Chondrocyte (in vitro differentiated cells): Measurements from ENCODE around the gene ACVR1. TPM values are rescaled to one million over a fixed set of nuclear protein-coding genes. Genes with fewer than 3 reads are reported as not detected.
"Not testable (repeated sequence)": the region's sequence is repeated elsewhere in the genome, so short reads cannot be mapped to it uniquely, and the experiment has no call there.

Source experiments
- DNase-seq: peaks from one replicate; pipeline ENCODE4 v3.0.0; 2021; ENCODE audit warnings: mixed read lengths, low spot score
- H3K27ac Mint-ChIP-seq: one replicate; pipeline ENCODE4 v1.8.0; 2021; ENCODE audit warnings: mild to moderate bottlenecking, moderate library complexity, mixed read lengths; ENCODE audit not compliant: unreplicated experiment
- H3K27me3 Mint-ChIP-seq: 2 replicates; pipeline ENCODE4 v1.8.0; 2021; ENCODE audit warnings: low read depth, mixed read lengths
- H3K36me3 Mint-ChIP-seq: 2 replicates; pipeline ENCODE4 v1.8.0; 2021; ENCODE audit warnings: low read depth, mixed read lengths
- H3K4me1 Mint-ChIP-seq: 2 replicates; pipeline ENCODE4 v1.8.0; 2021; ENCODE audit warnings: low read depth, mild to moderate bottlenecking, mixed read lengths
- H3K4me3 Mint-ChIP-seq: one replicate; pipeline ENCODE4 v1.8.0; 2021; ENCODE audit warnings: mild to moderate bottlenecking, moderate library complexity, mixed read lengths; ENCODE audit not compliant: unreplicated experiment
- H3K9me3 Mint-ChIP-seq: 2 replicates; pipeline ENCODE4 v1.8.0; 2021; ENCODE audit warnings: low read depth, mixed read lengths
- CTCF ChIP-seq: fragments of 200-600 bp; sonication (generic); IDR thresholded peaks from 2 replicates; pipeline ENCODE4 v1.5.0; 2021; ENCODE audit warnings: antibody characterized with exemption, mild to moderate bottlenecking, moderate library complexity
- total RNA-seq: library from RNA; stranded (reverse); gene quantifications from 3 replicates; pipeline ENCODE4 v1.2.1, GENCODE V29; 2021

ACVR1 gene
- total RNA-seq, 1 donor from 2014 or later = 81.7 TPM

GRCh38 chr2:157722580-157723234 lies 153.4 kb downstream of the ACVR1 start:
- Mint-ChIP-seq H3K27ac (peak overlapping the region; percentile 24), H3K4me1 (peaks cover 25% of the 10 kb centered on the region), H3K27me3 (no peaks in the 10 kb centered on the region), H3K9me3 (peaks cover 19% of the 10 kb centered on the region), H3K36me3 (peaks cover 35% of the 10 kb centered on the region), H3K4me3 (no peak overlapping the region)
- no peak for DNase-seq
- TF ChIP-seq CTCF = no peak

GRCh38 chr2:157720504-157720903 lies 155.6 kb downstream of the ACVR1 start:
- H3K27ac Mint-ChIP-seq = no peak overlapping the region
- H3K4me1 Mint-ChIP-seq = peaks cover 5% of the 10 kb centered on the region
- peaks cover 19% of the 10 kb centered on the region for H3K9me3 Mint-ChIP-seq
- H3K27me3 Mint-ChIP-seq = no peaks in the 10 kb centered on the region
- no peak overlapping the region for H3K4me3 Mint-ChIP-seq
- no peak for DNase-seq
- H3K36me3 Mint-ChIP-seq = peaks cover 48% of the 10 kb centered on the region
- no peak for TF ChIP-seq CTCF

GRCh38 chr2:157704653-157705052 lies 171.5 kb downstream of the ACVR1 start:
- H3K4me1 Mint-ChIP-seq, H3K4me3 Mint-ChIP-seq, H3K27ac Mint-ChIP-seq, DNase-seq, H3K27me3 Mint-ChIP-seq: not testable (repeated sequence)
- peaks cover 50% of the 10 kb centered on the region for H3K9me3 Mint-ChIP-seq
- H3K36me3 Mint-ChIP-seq = peaks cover 50% of the 10 kb centered on the region

GRCh38 chr2:157704148-157704547 lies 172.0 kb downstream of the ACVR1 start:
- Mint-ChIP-seq H3K9me3 (peaks cover 45% of the 10 kb centered on the region), H3K36me3 (peaks cover 47% of the 10 kb centered on the region)
- H3K27ac Mint-ChIP-seq = not testable (repeated sequence)

GRCh38 chr2:157699806-157700205 lies 176.3 kb downstream of the ACVR1 start:
- H3K4me3 Mint-ChIP-seq = no peak overlapping the region
- no peak overlapping the region for H3K27ac Mint-ChIP-seq
- no peak for TF ChIP-seq CTCF
- H3K4me1 Mint-ChIP-seq = no peaks in the 10 kb centered on the region
- H3K9me3 Mint-ChIP-seq = peaks cover 31% of the 10 kb centered on the region
- no peaks in the 10 kb centered on the region for H3K27me3 Mint-ChIP-seq
- no peak for DNase-seq
- H3K36me3 Mint-ChIP-seq = peaks cover 30% of the 10 kb centered on the region

More at GRCh38 chr2:157704148-157704547, 172.0 kb downstream of the ACVR1 start:
- not testable (repeated sequence) for DNase-seq, H3K4me3 Mint-ChIP-seq, H3K4me1 Mint-ChIP-seq, H3K27me3 Mint-ChIP-seq

- Mint-ChIP-seq H3K4me1 (no peaks in the 10 kb centered on the region), H3K27ac (no peak overlapping the region), H3K27me3 (no peaks in the 10 kb centered on the region), H3K9me3 (peaks cover 31% of the 10 kb centered on the region), H3K4me3 (no peak overlapping the region), H3K36me3 (peaks cover 30% of the 10 kb centered on the region)
- TF ChIP-seq CTCF = no peak
- no peak for DNase-seq
Observed at GRCh38 chr2:157699009-157699408, 177.1 kb downstream of the ACVR1 start.
